Fibroblast of skin of abdomen (primary cell): ENCODE data around the gene CCDC88C.

Experiments used
- DNase-seq: peaks from one replicate; pipeline ENCODE4 v3.0.0-alpha.2; 2013

The CCDC88C gene

GRCh38 chr14:91342206-91342760, 75.3 kb downstream of the CCDC88C start:
- no peak for DNase-seq

- DNase-seq: no peak
Observed at GRCh38 chr14:91341751-91342154, 75.9 kb downstream of the CCDC88C start.

GRCh38 chr14:91341334-91341733, 76.3 kb downstream of the CCDC88C start:
- DNase-seq: no peak

GRCh38 chr14:91339671-91340369, 77.8 kb downstream of the CCDC88C start:
- DNase-seq: no peak

- no peak for DNase-seq
Observed at GRCh38 chr14:91339076-91339475, 78.5 kb downstream of the CCDC88C start.

GRCh38 chr14:91338379-91338778, 79.2 kb downstream of the CCDC88C start:
- DNase-seq: no peak

GRCh38 chr14:91337699-91338335, 79.8 kb downstream of the CCDC88C start:
- DNase-seq: no peak

- DNase-seq: no peak
Observed at GRCh38 chr14:91336093-91336450, 81.5 kb downstream of the CCDC88C start.

GRCh38 chr14:91335191-91336092, 82.2 kb downstream of the CCDC88C start:
- no peak for DNase-seq

GRCh38 chr14:91333650-91334039, 84.0 kb downstream of the CCDC88C start:
- DNase-seq: no peak

GRCh38 chr14:91332986-91333649, 84.5 kb downstream of the CCDC88C start:
- DNase-seq: no peak

- DNase-seq: no peak
Observed at GRCh38 chr14:91332171-91332985, 85.2 kb downstream of the CCDC88C start.

- DNase-seq: no peak
Observed at GRCh38 chr14:91331721-91332120, 85.9 kb downstream of the CCDC88C start.

GRCh38 chr14:91330856-91331255, 86.8 kb downstream of the CCDC88C start:
- DNase-seq: no peak

- no peak for DNase-seq
Observed at GRCh38 chr14:91330096-91330696, 87.4 kb downstream of the CCDC88C start.

- DNase-seq: no peak
Observed at GRCh38 chr14:91329486-91330014, 88.1 kb downstream of the CCDC88C start.

- no peak for DNase-seq
Observed at GRCh38 chr14:91328313-91329050, 89.1 kb downstream of the CCDC88C start.

- no peak for DNase-seq
Observed at GRCh38 chr14:91327661-91328312, 89.8 kb downstream of the CCDC88C start.

GRCh38 chr14:91327250-91327595, 90.4 kb downstream of the CCDC88C start:
- no peak for DNase-seq
